HG02642 (cell line): Measurements from ENCODE around the gene MAP1S.
A peak's percentile ranks its signal among the peaks of the same experiment; 100 is the strongest.

ENCODE experiments used
- ATAC-seq: cut with Tn5 transposase; IDR thresholded peaks from one replicate; pipeline ENCODE4 v1.9.1; 2021; ENCODE audit warnings: mild to moderate bottlenecking; ENCODE audit not compliant: unreplicated experiment, poor library complexity

MAP1S gene, protein sequence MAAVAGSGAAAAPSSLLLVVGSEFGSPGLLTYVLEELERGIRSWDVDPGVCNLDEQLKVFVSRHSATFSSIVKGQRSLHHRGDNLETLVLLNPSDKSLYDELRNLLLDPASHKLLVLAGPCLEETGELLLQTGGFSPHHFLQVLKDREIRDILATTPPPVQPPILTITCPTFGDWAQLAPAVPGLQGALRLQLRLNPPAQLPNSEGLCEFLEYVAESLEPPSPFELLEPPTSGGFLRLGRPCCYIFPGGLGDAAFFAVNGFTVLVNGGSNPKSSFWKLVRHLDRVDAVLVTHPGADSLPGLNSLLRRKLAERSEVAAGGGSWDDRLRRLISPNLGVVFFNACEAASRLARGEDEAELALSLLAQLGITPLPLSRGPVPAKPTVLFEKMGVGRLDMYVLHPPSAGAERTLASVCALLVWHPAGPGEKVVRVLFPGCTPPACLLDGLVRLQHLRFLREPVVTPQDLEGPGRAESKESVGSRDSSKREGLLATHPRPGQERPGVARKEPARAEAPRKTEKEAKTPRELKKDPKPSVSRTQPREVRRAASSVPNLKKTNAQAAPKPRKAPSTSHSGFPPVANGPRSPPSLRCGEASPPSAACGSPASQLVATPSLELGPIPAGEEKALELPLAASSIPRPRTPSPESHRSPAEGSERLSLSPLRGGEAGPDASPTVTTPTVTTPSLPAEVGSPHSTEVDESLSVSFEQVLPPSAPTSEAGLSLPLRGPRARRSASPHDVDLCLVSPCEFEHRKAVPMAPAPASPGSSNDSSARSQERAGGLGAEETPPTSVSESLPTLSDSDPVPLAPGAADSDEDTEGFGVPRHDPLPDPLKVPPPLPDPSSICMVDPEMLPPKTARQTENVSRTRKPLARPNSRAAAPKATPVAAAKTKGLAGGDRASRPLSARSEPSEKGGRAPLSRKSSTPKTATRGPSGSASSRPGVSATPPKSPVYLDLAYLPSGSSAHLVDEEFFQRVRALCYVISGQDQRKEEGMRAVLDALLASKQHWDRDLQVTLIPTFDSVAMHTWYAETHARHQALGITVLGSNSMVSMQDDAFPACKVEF

DNA sequence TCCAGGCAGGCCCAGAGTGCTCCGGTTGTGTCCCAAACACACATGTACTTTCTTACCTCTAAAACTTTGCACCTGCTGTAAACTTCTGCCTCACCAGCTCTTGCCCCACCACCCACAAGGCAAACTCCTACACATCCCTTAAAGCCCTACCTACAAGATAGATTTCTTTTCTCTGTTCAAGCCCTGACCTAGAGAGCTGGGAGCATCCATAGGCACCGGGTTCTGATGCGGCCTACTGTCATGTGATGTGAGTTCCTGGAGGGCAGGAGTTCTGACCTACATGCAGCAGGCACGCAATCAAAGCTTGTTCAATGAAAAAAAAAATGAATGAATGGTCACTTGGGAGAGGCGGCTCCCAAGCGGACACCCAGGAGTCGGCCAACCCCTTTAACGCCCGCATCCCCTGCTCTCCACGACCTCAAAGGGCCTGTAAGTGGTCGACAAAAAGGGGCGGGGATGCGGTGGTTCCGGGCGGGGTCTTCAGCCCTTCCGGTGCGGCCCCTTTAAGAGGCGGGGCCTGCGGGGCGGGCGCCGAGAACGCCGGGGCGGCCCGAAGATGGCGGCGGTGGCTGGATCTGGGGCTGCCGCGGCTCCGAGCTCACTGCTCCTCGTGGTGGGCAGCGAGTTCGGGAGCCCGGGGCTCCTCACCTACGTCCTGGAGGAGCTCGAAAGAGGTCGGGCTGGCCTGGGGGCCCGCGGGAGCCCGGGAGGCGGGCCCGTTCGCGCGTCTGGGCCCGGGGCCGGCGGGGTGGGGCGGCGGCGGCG, at the start of gene MAP1S:
TSS of gene MAP1S (plus strand) at position 534 of the 765 bp plus-strand sequence. CDS start at position 557, 23 bp downstream.
- ATAC-seq: peak; percentile 87

GRCh38 chr19:17671906-17672305, 47.4 kb upstream of the MAP1S start:
- no peak for ATAC-seq

- ATAC-seq: no peak
Observed at GRCh38 chr19:17673937-17674799, 45.1 kb upstream of the MAP1S start.

GRCh38 chr19:17676295-17676694, 43.0 kb upstream of the MAP1S start:
- ATAC-seq: no peak

- ATAC-seq: no peak
Observed at GRCh38 chr19:17677002-17677401, 42.3 kb upstream of the MAP1S start.

DNA sequence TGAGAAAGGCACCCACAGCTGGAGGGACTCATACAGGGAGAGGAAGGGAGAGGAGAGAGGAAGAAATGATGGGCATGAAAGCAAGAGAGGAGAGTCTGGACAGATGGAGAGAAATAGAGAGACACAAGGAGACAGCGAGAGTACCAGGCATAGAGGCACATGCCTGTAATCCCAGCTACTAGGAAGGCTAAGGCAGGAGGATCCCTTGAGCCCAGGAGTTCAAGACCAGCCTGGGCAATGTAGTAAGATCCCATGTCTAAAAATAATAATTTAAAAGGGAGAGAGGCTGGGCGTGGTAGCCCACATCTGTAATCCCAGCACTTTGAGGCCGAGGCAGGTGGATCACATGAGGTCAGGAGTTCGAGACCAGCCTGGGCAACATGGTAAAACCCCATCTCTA, 40.4 kb upstream of the MAP1S start:
- no peak for ATAC-seq

- no peak for ATAC-seq
Observed at GRCh38 chr19:17679526-17680229, 39.6 kb upstream of the MAP1S start.

GRCh38 chr19:17680230-17680722, 39.0 kb upstream of the MAP1S start:
- ATAC-seq: no peak

DNA sequence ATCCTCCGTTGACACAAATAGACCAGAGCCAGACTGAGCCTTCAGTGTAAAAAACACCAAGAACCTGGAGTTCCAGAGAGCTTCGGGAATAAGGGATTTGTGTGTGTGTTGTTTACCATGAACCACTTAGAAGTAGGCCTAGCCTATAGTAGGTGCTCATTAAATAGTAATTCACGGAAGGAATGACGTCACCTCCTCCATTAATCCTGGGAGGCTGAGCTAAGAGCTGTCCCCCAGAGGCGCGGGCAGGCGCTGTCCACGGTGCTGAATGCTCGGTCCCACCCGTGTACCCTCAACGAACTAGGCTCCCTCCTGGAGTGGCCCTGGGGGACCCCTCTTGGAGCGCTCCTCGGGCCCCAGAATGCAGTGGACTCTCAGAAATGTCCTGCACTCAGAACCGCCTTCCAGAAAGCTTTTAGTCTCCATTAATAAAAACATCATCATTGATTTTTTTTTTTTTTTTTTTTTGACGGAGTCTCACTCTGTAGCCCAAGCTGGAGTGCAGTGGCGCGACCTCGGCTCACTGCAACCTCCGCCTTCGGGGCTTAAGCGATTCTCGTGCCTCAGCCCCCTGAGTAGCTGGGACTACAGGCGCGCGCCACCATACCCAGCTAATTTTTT, 37.7 kb upstream of the MAP1S start:
- ATAC-seq: no peak

DNA sequence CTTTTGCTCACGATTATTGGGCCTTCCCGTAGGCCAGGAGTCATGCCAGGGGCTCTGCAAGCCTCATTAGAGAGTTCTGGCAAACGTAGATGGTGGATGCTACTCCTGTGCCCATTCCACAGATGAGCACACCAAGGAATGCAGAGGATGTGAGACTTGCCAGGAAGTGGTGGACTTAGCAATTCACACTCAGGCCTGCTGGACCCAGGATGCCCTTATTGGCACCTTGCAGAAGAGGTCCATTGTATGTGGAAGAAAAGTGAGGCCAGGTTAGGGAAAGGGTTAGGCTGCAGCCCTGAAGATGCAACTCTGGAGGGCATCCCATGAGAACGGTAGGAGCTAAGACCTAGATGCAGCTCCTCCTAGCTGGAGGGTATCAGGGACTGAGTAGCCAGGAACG, 37.0 kb upstream of the MAP1S start:
- no peak for ATAC-seq

- ATAC-seq: no peak
Observed at GRCh38 chr19:17683078-17683477, 36.2 kb upstream of the MAP1S start.

GRCh38 chr19:17684256-17684655, 35.0 kb upstream of the MAP1S start:
- no peak for ATAC-seq

- no peak for ATAC-seq
Observed at GRCh38 chr19:17685451-17686022, 33.7 kb upstream of the MAP1S start.

DNA sequence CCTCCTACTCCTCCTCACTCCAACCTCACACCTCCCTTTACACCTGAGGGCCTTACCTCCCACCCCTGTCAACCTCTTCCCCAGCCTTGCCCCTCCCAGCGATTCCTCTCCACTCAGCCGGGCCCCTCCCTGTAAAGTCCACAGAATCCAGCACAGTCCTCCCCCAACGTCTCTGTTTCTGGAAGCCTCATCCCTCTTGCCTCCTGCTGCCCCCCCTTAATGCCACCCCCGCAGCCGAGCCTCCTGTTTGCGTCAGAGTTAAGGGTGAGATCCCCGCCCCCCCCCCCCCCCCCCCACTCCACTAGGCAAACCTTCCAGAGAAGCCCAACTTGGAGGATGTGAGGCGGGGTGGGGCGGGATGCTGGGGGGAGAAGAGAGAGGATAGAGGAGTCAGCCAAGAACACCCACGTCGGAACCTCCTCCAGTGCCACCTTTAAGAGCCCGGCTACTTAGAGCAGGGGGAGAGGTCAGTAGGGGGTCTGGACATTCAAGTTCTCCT, 33.2 kb upstream of the MAP1S start:
- no peak for ATAC-seq

GRCh38 chr19:17686592-17687024, 32.7 kb upstream of the MAP1S start:
- ATAC-seq: no peak

DNA sequence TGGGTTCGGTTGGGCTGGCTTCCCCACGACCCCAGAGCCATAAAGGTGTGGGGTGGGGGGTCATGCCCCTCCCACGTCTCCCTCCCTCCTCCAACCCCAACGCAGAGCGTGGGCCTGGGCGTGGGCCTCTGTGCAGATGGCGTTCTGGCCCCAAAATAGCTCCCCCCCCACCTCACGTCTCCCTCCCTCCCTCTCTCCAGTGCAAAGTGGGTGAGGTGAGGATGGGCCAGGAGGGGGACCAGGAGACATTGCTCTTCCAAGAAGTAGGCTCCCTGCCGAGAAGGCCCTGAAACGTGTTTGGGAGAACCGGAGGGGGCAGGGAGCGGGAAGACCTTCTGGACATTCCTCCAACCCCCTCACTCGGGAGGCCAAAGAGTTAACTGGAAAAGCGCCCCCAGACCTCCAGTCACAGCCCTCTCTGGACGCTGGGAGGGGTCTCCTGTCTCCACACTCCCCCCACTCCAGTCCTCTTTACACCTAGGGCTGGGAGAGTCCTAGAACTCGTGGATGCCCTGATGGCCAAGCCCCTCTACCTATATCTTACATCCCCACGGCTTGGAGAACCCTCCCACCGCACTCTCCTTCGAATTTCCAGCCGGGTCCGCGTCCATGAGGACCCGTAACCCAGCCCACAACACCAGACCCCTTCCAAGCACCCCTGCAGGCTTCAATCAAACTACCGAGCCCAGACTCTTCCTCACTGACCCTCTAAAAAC, 32.0 kb upstream of the MAP1S start:
- ATAC-seq: no peak
